NCI-H2227 (cell line): Measurements from ENCODE around the gene TMEM38B.
"Not testable (repeated sequence)": the region's sequence is repeated elsewhere in the genome, so short reads cannot be mapped to it uniquely, and the experiment has no call there.

Source experiments
- DNase-seq: peaks from one replicate; lab custom pipeline; 2025; ENCODE audit not compliant: unreplicated experiment; lab: John Stamatoyannopoulos, UW

Gene TMEM38B

GRCh38 chr9:105681313-105681712, 13.0 kb upstream of the TMEM38B start:
- DNase-seq: peak; percentile 3

GRCh38 chr9:105681724-105682123, 12.6 kb upstream of the TMEM38B start:
- peak; percentile 19 for DNase-seq

- DNase-seq: no peak
These were observed 10.6 kb upstream of the TMEM38B start for GRCh38 chr9:105683688-105684275.

GRCh38 chr9:105686936-105687335, 7.4 kb upstream of the TMEM38B start:
- DNase-seq: no peak

GRCh38 chr9:105690742-105691141, 3.6 kb upstream of the TMEM38B start:
- no peak for DNase-seq

GRCh38 chr9:105693435-105694189, 729 bp upstream of the TMEM38B start:
- no peak for DNase-seq

GRCh38 chr9:105694848-105695581, 674 bp downstream of the TMEM38B start:
- peak; percentile 32 for DNase-seq

- no peak for DNase-seq
These were observed 2.0 kb downstream of the TMEM38B start for GRCh38 chr9:105696219-105696793.

GRCh38 chr9:105697871-105698270, 3.5 kb downstream of the TMEM38B start:
- DNase-seq: no peak

- no peak for DNase-seq
These were observed 4.1 kb downstream of the TMEM38B start for GRCh38 chr9:105698348-105698870.

- DNase-seq: no peak
These were observed 6.3 kb downstream of the TMEM38B start for GRCh38 chr9:105700668-105701067.

GRCh38 chr9:105701145-105701544, 6.8 kb downstream of the TMEM38B start:
- no peak for DNase-seq

GRCh38 chr9:105702207-105702606, 7.9 kb downstream of the TMEM38B start:
- DNase-seq: no peak

- DNase-seq: not testable (repeated sequence)
These were observed 9.3 kb downstream of the TMEM38B start for GRCh38 chr9:105703638-105704037.

GRCh38 chr9:105706156-105706555, 11.8 kb downstream of the TMEM38B start:
- DNase-seq: no peak

- DNase-seq: no peak
These were observed 14.1 kb downstream of the TMEM38B start for GRCh38 chr9:105708405-105708804.

- no peak for DNase-seq
These were observed 16.3 kb downstream of the TMEM38B start for GRCh38 chr9:105710638-105711037.

GRCh38 chr9:105711867-105712266, 17.5 kb downstream of the TMEM38B start:
- no peak for DNase-seq

GRCh38 chr9:105712297-105712696, 18.0 kb downstream of the TMEM38B start:
- DNase-seq: no peak

- no peak for DNase-seq
These were observed 18.4 kb downstream of the TMEM38B start for GRCh38 chr9:105712773-105713172.

- no peak for DNase-seq
These were observed 19.1 kb downstream of the TMEM38B start for GRCh38 chr9:105713260-105714019.
